HG03175 (cell line): ENCODE data around the gene TBC1D22A.

Experiments used
- ATAC-seq: cut with Tn5 transposase; IDR thresholded peaks from one replicate; pipeline ENCODE4 v1.9.1; 2021; ENCODE audit warnings: mild to moderate bottlenecking, moderate library complexity; ENCODE audit not compliant: unreplicated experiment

Gene TBC1D22A

GRCh38 chr22:47154621-47155081 lies 392.2 kb downstream of the TBC1D22A start:
- no peak for ATAC-seq

- no peak for ATAC-seq
Observed at GRCh38 chr22:47155131-47155885, 392.9 kb downstream of the TBC1D22A start.

GRCh38 chr22:47155912-47156311 lies 393.5 kb downstream of the TBC1D22A start:
- ATAC-seq, result no peak

- ATAC-seq, result no peak
Observed at GRCh38 chr22:47156352-47157092, 394.1 kb downstream of the TBC1D22A start.

- no peak for ATAC-seq
Observed at GRCh38 chr22:47157093-47157420, 394.6 kb downstream of the TBC1D22A start.

GRCh38 chr22:47157486-47158270 lies 395.2 kb downstream of the TBC1D22A start:
- ATAC-seq, result no peak

- no peak for ATAC-seq
Observed at GRCh38 chr22:47158457-47158856, 396.0 kb downstream of the TBC1D22A start.

GRCh38 chr22:47159592-47159991 lies 397.1 kb downstream of the TBC1D22A start:
- no peak for ATAC-seq

- no peak for ATAC-seq
Observed at GRCh38 chr22:47160141-47160541, 397.7 kb downstream of the TBC1D22A start.

- no peak for ATAC-seq
Observed at GRCh38 chr22:47160781-47161520, 398.5 kb downstream of the TBC1D22A start.

- no peak for ATAC-seq
Observed at GRCh38 chr22:47161631-47162030, 399.2 kb downstream of the TBC1D22A start.

- ATAC-seq, result no peak
Observed at GRCh38 chr22:47162865-47163264, 400.4 kb downstream of the TBC1D22A start.

GRCh38 chr22:47163481-47163855 lies 401.0 kb downstream of the TBC1D22A start:
- no peak for ATAC-seq

GRCh38 chr22:47163856-47164513 lies 401.5 kb downstream of the TBC1D22A start:
- no peak for ATAC-seq

- no peak for ATAC-seq
Observed at GRCh38 chr22:47164514-47165337, 402.3 kb downstream of the TBC1D22A start.

- no peak for ATAC-seq
Observed at GRCh38 chr22:47165338-47166032, 403.0 kb downstream of the TBC1D22A start.

GRCh38 chr22:47166033-47166404 lies 403.6 kb downstream of the TBC1D22A start:
- ATAC-seq, result no peak

- ATAC-seq, result no peak
Observed at GRCh38 chr22:47166446-47167016, 404.1 kb downstream of the TBC1D22A start.

- ATAC-seq, result no peak
Observed at GRCh38 chr22:47167056-47167455, 404.6 kb downstream of the TBC1D22A start.
